ENCODE data around the gene PPP2R2C. TPM values are rescaled to one million over a fixed set of nuclear protein-coding genes. Genes with fewer than 3 reads are reported as not detected.

Gene PPP2R2C
- total and polyA plus RNA-seq, 9 of the 15 experiments (the other 6 are each of a cell fraction or from before 2014, with no cell fraction given) = 0.04 to 0.06 TPM; not detected in 7

DNA sequence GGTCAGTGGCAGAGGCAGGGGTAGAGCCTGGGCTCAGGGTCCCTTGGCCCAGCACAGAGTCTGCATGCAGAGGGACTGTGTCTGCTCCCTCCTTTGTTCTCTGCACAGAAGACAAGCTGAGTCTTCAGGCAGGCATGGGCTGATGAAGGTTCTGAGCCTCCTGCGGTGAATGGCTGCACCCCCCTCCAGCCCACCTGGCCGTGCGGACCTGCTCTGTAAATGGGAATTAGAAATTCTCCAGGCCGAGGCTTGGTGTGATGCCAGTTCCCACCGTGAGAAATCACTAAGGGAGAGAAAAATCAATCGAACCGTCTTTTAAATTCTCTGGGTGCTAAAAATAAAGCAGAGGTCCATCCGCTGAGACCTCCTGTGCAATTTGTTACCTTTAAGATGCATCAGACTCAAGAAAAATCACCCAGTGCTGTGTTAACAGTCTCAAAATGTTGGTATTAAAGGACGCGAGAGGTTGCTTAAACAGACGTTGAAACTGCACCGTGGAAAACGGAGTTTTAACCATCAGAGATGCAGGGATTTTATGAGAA is 106.8 kb downstream of the PPP2R2C start:
- H3K27ac ChIP-seq (ENCODE audit: extremely low read depth, low read depth, low read length) = no peak overlapping the region
- FAIRE-seq = no peak
- H3K9ac ChIP-seq (ENCODE audit: insufficient read depth in 1 of 2, low read depth in 2 of 2, low read length in 2 of 2) = no peak overlapping the region
- peaks cover 5% of the 10 kb centered on the region for H3K9me1 ChIP-seq (ENCODE audit: control insufficient read depth, insufficient read depth, low read length)
- under 1% methylated on average over 13 of the region's 13 CpGs for WGBS (ENCODE audit: insufficient coverage, low coverage, missing lambda C conversion rate)
- no peaks in the 10 kb centered on the region for H3K79me2 ChIP-seq (ENCODE audit: control insufficient read depth, insufficient read depth, low read length)
- no peak overlapping the region for H2AFZ ChIP-seq (ENCODE audit: low read depth, low read length)
- no peaks in the 10 kb centered on the region; a peak in 1 of 5 replicates for H3K4me1 ChIP-seq (replicated peaks in 1 of 2; ENCODE audit: control insufficient read depth in 2 of 2, insufficient read depth in 2 of 2, low read length in 2 of 2)
- DNase-seq (ENCODE audit: extremely low read depth in 1 of 4, low spot score in 3 of 4) = no peak
- no peak for ATAC-seq
- peaks cover 16 to 57% of the 10 kb centered on the region in 2 experiments; a peak in 4 of 5 replicates for H3K27me3 ChIP-seq (ENCODE audit: control insufficient read depth in 2 of 2, insufficient read depth in 2 of 2, low read length in 2 of 2)
- no TSS peak for BruUV-seq (replicated peaks)
- ChIA-PET CTCF (ENCODE audit: low intra/inter-chr PET ratio) (no interaction called here), POLR2A (interaction anchor here (0.6 kb wide), 2 partner anchors 21 to 108 kb away, joined by 3 read pairs; no protein-coding TSS in a partner anchor)
- H4K20me1 ChIP-seq (replicated peaks; ENCODE audit: control insufficient read depth, insufficient read depth, low read length) = no peaks in the 10 kb centered on the region; the same call in 1 of the 2 replicates
- H3K9me3 ChIP-seq (replicated peaks; ENCODE audit: control insufficient read depth, insufficient read depth, low read depth, low read length) = no peaks in the 10 kb centered on the region
- no peak overlapping the region for H3K4me3 ChIP-seq
- H3K36me3 ChIP-seq (ENCODE audit: control insufficient read depth, insufficient read depth, low read length) = no peaks in the 10 kb centered on the region
- intact Hi-C loops (cut with micrococcal nuclease) (no loop called here), in situ Hi-C loops (cut with MboI) (no loop called here)
- no peak overlapping the region for H3K4me2 ChIP-seq (ENCODE audit: insufficient read depth, low read length)
- TF ChIP-seq, protein P1, sequence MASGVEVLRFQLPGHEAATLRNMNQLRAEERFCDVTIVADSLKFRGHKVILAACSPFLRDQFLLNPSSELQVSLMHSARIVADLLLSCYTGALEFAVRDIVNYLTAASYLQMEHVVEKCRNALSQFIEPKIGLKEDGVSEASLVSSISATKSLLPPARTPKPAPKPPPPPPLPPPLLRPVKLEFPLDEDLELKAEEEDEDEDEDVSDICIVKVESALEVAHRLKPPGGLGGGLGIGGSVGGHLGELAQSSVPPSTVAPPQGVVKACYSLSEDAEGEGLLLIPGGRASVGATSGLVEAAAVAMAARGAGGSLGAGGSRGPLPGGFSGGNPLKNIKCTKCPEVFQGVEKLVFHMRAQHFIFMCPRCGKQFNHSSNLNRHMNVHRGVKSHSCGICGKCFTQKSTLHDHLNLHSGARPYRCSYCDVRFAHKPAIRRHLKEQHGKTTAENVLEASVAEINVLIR (CRISPR knock-in tag; IDR thresholded peaks at IDR 0.05) = no peak
- TF ChIP-seq SUPT5H (IDR thresholded peaks at IDR 0.05) (no peak), NR2F6 (CRISPR knock-in tag; IDR thresholded peaks at IDR 0.05) (no peak), PHF21A (IDR thresholded peaks at IDR 0.05; ENCODE audit: borderline replicate concordance, low read depth) (no peak), ZNF134 (CRISPR knock-in tag; conservative IDR thresholded peaks at IDR 0.05) (no peak), TBP (optimal IDR thresholded peaks at IDR 0.05; ENCODE audit: low read depth, low read length) (no peak), RFX7 (CRISPR knock-in tag; IDR thresholded peaks at IDR 0.05) (no peak), PTRF (tag; IDR thresholded peaks at IDR 0.05) (no peak), MIER1 (IDR thresholded peaks at IDR 0.05; ENCODE audit: low read depth) (no peak), MAFF (IDR thresholded peaks at IDR 0.05; ENCODE audit: low read length) (no peak)
- TF ChIP-seq, protein P2, sequence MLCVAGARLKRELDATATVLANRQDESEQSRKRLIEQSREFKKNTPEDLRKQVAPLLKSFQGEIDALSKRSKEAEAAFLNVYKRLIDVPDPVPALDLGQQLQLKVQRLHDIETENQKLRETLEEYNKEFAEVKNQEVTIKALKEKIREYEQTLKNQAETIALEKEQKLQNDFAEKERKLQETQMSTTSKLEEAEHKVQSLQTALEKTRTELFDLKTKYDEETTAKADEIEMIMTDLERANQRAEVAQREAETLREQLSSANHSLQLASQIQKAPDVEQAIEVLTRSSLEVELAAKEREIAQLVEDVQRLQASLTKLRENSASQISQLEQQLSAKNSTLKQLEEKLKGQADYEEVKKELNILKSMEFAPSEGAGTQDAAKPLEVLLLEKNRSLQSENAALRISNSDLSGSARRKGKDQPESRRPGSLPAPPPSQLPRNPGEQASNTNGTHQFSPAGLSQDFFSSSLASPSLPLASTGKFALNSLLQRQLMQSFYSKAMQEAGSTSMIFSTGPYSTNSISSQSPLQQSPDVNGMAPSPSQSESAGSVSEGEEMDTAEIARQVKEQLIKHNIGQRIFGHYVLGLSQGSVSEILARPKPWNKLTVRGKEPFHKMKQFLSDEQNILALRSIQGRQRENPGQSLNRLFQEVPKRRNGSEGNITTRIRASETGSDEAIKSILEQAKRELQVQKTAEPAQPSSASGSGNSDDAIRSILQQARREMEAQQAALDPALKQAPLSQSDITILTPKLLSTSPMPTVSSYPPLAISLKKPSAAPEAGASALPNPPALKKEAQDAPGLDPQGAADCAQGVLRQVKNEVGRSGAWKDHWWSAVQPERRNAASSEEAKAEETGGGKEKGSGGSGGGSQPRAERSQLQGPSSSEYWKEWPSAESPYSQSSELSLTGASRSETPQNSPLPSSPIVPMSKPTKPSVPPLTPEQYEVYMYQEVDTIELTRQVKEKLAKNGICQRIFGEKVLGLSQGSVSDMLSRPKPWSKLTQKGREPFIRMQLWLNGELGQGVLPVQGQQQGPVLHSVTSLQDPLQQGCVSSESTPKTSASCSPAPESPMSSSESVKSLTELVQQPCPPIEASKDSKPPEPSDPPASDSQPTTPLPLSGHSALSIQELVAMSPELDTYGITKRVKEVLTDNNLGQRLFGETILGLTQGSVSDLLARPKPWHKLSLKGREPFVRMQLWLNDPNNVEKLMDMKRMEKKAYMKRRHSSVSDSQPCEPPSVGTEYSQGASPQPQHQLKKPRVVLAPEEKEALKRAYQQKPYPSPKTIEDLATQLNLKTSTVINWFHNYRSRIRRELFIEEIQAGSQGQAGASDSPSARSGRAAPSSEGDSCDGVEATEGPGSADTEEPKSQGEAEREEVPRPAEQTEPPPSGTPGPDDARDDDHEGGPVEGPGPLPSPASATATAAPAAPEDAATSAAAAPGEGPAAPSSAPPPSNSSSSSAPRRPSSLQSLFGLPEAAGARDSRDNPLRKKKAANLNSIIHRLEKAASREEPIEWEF (CRISPR knock-in tag; IDR thresholded peaks at IDR 0.05) = no peak
- TF ChIP-seq, protein P3, sequence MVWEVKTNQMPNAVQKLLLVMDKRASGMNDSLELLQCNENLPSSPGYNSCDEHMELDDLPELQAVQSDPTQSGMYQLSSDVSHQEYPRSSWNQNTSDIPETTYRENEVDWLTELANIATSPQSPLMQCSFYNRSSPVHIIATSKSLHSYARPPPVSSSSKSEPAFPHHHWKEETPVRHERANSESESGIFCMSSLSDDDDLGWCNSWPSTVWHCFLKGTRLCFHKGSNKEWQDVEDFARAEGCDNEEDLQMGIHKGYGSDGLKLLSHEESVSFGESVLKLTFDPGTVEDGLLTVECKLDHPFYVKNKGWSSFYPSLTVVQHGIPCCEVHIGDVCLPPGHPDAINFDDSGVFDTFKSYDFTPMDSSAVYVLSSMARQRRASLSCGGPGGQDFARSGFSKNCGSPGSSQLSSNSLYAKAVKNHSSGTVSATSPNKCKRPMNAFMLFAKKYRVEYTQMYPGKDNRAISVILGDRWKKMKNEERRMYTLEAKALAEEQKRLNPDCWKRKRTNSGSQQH (CRISPR knock-in tag; IDR thresholded peaks at IDR 0.05) = no peak
- TF ChIP-seq, protein P4, sequence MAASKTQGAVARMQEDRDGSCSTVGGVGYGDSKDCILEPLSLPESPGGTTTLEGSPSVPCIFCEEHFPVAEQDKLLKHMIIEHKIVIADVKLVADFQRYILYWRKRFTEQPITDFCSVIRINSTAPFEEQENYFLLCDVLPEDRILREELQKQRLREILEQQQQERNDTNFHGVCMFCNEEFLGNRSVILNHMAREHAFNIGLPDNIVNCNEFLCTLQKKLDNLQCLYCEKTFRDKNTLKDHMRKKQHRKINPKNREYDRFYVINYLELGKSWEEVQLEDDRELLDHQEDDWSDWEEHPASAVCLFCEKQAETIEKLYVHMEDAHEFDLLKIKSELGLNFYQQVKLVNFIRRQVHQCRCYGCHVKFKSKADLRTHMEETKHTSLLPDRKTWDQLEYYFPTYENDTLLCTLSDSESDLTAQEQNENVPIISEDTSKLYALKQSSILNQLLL (CRISPR knock-in tag; IDR thresholded peaks at IDR 0.05; ENCODE audit: borderline replicate concordance) = no peak
